ELR (cell line): ENCODE results near the gene SKP2.
A peak's percentile ranks its signal among the peaks of the same experiment; 100 is the strongest.
"Not testable (repeated sequence)": the region's sequence is repeated elsewhere in the genome, so short reads cannot be mapped to it uniquely, and the experiment has no call there.

Experiments used
- DNase-seq: peaks from one replicate; pipeline ENCODE4 v3.0.0-alpha.2; 2015; ENCODE audit warnings: low read depth

The SKP2 gene

DNA sequence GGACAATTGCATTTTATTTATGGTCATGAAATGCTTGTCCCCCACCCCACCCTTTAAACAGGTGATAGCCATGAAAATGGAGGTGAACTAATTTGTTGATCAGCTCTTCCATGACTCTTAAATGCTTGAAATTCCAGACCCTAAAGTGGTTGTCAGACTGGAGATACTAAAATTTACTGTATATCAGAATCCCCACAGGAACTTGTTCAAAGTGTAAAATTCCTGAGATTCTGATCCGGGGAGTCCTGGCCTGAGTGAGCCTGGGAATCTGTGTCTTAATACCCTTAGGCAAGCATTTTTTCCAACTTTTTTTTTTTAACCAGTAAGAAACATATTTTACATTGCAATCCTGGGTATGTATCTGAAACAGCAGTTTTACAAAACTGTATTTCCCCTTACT is 4.7 kb downstream of the SKP2 start:
- peak; percentile 74 for DNase-seq

DNA sequence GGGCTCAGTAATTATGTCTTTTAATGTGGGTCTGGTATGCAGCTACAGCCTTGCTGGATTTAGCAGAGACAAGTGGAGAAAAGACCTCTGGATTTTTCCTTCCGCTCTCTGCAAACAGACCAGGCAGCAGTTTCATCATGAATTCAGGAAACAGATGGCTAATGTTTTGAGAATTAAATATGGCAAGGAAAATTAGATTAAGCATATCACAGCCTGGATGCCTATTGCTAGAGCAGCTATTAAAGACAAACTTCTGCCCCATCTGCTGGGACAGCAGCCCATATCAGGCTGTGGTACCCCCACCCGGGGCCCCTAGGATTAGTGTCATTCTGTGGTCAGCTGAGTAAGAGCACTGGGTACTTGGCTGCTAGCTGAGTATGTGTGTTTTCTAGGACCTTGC is 6.2 kb downstream of the SKP2 start:
- peak; percentile 9 for DNase-seq

DNA sequence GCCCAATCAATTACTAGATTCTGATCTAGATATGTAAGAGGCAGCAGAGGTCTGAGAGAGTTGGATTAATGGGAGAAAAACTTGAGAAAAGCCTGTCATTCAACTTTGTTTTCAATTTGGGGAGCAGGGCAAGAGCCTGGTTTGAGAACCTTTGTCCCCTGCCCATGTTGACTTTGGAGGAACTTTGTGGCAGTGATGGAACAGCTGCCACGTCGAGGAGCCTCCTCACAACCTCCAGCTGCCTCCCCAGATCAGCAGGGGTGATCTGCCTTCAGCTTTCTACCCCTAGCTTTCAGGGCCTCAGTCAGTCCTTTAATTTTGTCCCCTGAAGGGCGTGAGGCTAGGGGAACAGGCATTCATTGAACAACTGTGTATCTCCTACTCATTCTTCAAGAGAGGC is 8.7 kb downstream of the SKP2 start:
- no peak for DNase-seq

DNA sequence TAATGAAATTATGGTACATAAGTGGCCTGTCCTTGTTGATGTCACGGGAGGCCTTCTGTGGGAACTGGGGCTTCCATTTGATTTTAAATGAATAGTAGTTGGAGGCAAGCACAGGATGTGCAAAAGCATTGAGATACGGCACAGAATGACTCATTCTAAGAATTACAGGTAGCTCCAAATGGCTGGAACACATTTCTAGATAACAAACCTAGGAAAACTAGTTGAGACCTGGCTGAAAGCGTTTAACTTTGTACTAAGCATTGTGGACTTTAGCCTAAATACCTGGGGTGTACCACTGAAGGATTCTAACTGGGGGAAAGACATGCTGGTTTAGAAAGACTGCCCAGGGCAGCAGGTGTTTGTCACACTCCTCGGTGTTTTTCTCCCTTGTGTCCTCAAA is 9.4 kb downstream of the SKP2 start:
- DNase-seq = no peak

DNA sequence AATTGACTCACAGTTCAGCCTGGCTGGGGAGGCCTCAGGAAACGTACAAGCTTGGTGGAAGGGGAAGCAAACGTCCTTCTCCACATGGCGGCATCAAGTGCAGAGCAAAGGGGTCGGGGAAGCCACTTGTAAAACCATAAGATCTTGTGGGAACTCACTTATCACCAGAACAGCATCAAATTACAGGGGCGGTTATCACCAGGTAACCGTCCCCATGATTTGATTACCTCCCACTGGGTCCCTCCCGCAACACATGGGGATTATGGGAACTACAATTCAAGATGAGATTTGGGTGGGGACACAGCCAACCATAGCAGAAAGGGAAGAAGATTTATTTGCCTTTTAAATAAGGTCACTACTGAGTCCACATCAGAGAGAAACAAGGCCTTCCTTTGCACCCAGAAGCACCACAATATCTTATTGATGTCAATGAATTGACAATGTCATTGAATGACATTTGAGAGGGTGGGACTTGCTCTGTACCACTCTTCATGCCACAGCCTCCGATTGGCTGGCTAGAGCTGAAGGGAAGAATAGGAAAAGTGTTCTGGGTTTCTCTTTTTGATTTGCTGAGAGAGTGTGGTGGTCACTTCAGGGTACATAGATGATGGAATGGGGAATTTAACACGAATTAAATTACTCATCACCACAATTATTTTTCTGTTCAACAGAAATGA is 11.0 kb downstream of the SKP2 start:
- no peak for DNase-seq

DNA sequence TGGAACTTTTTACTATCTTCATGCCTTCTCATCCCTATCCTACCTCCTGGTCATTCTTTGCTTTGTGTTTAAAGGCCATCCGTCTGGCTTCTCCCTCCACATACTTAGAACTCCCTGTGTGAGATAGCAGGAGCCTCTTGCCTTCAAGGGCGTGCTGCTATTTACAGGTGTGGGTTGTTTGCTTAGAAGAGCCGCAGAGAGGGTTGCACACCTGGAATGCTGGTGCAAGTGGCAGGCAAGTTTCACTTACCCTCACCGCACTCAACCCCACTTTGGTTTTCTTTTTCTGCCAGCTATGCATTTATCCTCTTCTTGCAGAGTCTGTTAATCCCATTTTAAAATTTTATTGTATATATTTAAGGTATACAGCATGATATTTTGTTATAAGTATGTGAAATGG is 12.6 kb downstream of the SKP2 start:
- no peak for DNase-seq

DNA sequence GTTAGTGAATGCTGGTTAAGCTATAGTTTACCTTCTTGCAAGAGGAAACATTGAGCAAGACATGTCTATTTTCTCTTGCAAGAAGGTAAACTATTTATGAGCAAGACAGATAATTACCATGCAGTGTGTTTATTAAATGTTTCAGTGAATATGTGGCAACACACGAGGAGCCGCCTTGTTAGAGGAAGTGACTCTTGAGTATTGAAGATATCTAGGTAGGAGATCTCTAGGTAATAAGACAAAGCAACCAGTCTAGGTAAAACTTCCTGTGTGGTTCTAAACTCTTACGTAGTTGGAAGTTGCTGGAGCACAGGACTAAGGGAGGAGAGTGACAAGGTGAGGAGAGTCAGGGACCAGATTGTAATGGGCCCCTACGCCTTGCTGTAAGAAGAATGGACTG is 16.8 kb downstream of the SKP2 start:
- DNase-seq = no peak

DNA sequence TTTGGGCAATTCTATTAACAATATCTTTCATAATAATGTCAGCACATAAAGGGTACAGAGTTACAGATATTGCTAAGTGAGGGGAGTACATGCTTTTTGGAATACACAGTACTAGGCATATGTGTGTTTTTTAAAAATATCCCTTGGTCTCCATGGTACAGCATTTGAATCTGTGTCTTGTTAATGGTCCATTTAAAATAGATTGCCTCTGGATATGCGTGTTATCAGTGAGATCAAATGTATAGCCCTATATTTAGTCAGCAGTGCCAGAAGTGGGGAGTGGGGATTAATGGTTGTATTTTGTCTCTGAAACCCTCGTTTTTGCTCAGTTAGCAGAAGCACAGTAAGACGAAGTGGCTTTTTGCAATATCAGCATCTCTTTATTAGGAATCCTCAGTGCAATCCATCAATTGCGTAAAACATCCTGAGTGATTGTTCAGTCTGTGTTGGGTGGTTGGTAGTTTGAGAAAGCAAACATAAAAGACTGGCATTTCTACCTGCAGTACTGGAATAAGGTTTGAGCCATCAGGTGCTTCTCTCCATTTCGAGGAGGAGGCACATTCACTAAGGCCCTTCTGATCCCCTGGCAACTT is 19.0 kb downstream of the SKP2 start:
- no peak for DNase-seq

DNA sequence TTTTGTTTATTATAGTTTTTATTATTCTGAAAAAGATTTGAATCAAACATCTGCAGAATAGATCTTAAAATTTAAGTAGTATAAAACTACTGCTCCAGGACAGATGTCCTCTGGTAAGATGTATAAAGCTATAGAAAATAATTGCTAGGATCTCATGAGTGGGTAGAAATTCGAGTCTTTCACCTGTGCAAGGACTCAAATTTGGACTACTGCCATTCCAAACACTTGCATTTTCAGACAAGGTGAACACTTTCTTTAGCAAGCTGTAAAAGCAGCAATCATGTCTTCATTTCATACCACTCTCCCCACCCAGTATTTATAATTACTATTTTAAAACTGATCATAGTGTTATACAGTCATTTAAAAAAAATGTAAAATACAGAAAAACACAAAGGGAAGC is 20.7 kb downstream of the SKP2 start:
- DNase-seq = no peak

DNA sequence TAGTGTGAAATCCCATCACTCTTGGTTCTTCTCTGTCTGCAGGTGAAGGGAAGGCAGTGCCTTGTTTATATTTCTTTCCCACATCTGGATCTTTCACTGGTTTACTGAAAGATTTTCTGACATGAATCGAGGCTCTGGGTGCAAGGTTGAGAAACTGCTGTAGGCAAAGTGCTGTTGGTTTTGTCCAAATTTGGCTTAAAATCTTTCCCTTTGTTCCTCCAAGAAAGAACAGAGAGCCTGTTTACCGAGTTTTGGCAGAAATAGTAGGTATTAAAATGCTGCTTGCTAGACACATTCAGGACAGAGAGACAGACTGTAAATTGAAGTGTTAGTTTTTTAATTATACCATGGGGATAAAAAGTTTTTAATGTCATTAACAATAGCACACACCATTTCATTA is 21.5 kb downstream of the SKP2 start:
- DNase-seq = no peak

DNA sequence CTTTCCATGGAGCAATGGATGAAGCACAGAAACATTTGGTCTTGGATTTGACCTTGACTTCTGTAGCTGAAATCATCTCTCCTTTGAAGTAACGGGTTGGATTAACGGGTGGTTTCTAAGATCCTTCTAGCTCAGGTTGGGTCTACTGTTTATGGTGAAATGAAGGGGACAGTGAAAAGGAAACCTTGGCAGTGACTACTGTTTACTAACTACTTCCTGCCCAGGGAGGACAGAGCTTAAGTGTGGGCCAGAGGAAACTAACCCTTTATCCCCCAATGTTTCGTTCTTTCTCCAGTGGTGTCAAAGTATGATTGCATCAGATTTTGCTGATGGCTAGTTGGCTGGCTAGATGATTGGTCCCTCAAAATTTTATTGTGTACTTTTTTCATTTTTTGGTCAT is 22.2 kb downstream of the SKP2 start:
- no peak for DNase-seq

DNA sequence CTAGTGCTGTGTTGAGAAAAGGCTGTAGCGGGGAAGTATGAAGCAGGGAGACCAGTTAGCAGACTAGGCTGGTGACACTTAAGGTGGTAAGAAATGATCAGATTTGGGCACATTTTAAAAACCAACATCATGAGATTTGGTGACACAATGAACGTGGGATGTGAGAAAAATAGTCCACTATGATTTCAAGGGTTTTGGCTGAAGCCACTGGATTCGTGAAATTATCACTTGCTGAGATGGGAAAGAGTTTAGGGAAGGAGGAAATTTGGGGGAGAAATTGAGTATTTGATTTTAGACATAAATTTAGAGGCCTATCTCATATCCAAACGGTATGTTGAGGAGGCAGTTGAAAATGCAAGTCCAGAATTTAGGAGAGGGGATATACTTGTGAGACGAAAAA is 23.1 kb downstream of the SKP2 start:
- DNase-seq = no peak

DNA sequence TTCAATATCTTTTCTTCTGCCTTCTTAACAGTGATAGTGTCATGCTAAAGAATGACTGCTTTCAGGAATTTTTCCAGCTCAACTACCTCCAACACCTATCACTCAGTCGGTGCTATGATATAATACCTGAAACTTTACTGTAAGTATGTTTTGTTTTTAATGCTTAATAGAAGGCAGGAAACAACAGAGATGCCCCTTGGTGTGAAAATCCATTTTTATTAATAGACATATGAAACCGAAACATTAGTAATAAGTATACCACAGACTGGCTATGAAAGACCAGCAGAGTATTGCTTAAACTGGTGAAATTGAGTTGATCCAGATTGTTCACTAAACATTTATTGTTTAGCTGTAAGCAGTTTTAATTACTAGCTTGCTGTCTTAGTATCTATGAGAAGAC is 25.2 kb downstream of the SKP2 start:
- DNase-seq = no peak

DNA sequence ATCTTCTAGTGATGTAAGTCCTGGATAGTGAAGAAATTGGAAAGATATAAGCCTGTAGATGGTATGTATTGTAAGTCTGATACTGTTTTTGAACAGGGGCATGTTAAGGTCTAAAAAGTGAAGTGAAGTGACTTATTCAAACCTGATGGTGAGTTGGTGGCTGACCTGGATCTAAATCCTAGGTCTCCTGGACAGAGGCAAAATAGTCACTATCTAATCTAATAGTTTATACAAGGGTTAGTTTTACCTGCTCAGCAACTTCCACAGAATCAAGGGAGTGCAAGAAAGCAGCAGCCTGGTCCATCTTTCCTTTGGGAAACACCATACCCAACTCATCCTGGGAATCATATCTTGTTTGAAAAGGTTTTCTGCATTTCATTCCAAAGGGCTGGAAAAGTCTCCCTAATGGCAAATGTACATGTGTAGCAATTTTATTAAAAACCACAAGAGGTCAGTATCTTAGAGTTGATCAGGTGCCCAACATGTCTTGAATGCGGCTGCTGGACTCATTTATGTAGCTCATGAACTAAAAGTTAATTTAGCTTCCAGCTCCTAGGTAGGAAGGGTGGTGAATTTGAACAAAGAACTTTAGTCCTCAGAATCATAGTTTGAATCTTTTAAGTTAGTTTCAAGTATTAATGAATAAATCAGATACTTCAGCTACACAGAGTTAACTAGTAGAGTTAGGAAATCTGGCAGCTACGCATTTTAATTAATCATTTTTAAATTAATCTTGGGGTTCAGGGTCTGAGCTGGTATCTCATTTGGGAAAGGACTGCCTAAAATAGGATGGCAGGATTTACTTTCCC is 26.0 kb downstream of the SKP2 start:
- peak; percentile 65 for DNase-seq

DNA sequence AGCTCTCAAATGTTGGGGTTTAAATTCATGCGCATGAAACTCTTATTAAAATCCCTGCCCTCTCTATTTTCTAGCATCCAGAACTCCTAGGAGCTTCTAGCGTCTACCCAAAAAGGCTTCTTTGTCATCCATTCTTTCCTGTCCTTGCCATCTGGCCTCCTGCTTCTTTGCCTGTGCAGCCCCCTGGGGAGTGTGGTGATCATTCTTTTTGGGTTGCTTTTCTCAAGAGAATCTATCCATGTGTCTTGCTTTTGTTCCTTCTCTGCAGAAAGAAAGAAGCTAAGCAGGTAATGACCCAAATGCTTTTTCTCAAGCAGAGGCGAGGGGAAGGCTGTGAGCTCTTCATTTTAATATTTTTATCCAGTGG is 26.6 kb downstream of the SKP2 start:
- no peak for DNase-seq

DNA sequence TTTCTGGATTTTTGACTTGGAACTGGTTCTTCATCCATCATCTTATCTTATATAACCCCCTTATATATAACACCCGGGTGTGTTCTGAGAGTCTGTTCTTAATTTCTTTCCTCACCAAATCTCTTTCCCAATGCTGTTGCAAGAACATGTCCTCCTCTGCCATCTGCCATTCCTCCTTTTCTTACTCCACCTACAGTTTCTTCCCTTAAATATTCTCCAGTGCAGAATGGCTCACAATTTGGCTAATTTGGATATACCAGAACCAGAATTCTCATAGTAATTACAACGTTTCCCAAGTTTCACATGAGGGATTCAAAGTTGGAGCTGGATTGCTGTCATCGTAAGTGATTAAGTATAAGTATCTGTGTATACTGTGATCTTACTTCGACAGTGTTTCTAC is 28.0 kb downstream of the SKP2 start:
- no peak for DNase-seq

DNA sequence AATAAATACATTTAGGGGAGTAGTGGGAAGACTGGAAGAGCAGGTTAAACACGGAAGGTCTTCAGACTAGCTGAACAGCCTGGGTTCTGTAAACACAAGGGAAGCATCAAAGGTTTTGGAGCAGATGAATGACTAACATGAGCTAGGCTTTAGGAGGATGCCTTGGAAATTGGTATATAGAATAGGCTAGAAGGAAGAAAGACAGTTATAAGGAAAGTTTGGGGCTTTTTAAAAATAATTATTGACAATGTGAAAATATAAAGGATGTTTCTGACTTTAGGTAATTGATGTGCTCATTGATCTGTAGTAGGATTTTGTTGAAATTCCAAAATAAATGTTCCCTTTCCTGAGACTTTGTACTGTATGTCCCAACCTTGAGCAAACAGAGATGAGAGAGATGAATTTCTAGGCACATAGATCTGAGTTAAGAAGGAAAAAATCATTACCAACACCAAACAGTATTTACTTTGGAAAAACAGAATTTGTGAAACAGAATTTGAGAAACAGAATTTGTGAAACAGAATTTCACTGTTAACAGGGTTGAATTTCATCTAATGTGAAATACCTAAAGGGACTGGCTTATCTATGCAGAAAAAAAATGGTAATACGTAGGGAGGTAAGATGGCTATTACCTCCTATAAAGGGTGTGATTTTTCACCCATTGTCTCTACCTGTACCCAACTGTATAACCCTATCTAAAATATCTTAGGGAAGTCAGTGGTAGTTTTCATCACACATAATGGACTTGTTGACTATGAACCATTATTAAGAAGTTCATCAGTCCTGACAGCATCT is 28.8 kb downstream of the SKP2 start:
- no peak for DNase-seq

DNA sequence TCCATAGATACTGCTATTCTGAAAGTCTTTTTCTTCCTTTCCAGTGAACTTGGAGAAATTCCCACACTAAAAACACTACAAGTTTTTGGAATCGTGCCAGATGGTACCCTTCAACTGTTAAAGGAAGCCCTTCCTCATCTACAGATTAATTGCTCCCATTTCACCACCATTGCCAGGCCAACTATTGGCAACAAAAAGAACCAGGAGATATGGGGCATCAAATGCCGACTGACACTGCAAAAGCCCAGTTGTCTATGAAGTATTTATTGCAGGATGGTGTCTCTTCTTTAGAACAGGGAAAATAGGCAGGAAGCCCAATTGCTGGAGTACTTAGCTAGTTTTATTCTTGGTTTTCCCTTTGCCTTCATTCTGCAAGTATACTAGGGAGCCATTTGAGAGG is 29.9 kb downstream of the SKP2 start:
- DNase-seq = no peak

DNA sequence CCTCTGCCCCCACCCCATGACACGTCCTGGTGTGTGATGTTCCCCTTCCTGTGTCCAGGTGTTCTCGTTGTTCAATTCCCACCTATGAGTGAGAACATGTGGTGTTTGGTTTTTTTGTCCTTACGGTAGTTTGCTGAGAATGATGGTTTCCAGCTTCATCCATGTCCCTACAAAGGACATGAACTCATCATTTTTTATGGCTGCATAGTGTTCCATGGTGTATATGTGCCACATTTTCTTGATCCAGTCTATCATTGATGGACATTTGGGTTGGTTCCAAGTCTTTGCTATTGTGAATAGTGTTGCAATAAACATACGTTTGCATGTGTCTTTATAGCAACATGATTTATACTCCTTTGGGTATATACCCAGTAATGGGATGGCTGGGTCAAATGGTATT is 32.5 kb downstream of the SKP2 start:
- DNase-seq = not testable (repeated sequence)

DNA sequence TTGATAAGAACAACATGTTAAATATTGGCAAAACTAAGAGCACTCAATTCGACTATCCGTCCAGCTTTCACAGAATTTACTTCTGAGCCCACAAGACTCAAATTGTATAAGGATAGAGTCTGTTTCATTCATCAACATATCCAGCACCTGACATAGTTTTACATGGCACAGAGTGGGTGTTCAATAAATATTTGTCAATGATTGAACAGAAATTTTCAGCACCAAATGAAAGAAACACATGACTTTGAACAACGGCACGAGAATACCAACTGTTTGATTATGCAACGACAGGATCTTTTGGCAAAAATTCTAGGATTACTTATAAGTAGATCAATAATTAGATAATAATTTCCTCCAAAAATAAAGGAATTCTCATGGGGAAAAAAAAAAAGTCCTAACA is 41.8 kb downstream of the SKP2 start:
- DNase-seq = no peak

DNA sequence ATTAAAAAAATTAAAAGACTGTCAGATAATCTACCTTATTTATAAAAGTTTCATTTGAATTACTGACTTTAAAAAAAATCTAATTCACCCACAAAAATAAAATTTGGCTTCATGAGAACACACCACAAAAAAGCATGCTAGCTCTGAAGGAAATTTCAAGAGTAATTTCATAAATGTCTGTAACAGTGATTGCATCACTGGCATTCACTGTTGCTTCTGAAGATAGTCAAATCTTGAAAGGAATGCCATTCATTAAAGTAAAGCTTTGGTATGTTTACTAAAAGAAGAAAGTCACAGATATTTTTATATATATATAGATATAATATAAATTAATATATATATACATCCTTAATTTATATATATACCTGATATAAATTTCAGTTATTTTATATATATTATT is 46.4 kb downstream of the SKP2 start:
- no peak for DNase-seq

DNA sequence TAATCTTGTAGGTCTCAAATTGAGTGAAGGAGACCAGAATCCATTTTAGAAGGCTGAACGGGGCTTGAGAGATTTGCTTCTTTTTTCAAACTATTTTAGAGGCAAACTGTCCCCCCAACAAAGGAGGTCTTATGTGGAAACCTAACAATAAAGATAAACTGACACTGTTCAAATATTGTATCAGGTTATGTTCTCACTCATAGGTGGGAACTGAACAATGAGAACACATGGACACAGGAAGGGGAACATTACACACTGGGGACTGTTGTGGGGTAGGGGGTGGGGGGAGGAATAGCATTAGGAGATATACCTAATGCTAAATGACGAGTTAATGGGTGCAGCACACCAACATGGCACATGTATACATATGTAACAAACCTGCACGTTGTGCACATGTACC is 46.9 kb downstream of the SKP2 start:
- not testable (repeated sequence) for DNase-seq

DNA sequence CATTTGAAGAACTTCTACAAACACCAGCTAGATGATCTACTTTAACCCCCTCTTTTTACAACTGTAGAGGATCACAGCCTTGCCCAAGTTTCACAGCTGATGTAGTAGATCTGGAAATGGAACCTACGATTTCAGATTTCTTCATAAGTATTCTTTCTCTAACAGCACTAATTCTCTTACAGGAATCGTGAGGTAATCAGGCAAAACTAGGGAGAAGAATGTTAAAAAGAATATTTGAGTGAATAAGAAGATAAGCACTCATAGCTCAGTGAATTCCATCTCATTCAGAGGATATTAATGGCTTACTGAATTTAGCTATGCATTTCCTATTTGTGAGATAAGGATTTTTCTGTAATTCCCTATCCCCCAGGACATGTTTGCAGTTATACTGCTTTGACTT is 47.7 kb downstream of the SKP2 start:
- no peak for DNase-seq
